Measurements from ENCODE around the gene PLOD2.

Gene PLOD2

DNA sequence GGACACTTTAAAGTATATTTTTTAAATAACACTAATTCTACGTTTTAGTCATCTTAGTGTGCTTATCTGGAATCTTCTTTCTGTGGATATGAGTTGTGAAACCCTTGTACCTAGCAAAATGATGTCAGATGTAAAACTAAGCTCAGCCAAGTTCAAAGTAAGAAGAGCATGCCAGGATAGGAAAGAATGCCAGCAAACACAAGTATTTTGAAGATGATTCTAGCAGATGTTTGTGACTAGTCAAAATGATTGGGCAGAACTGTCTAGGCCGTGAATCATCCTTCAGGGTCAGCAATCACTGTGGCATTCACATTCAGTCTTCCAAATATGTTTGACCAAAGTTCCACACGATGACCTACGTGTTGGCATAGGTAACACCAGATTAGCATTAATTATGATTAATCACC, 5.4 kb upstream of the PLOD2 start:
- DNase-seq (ENCODE audit: low read depth) = no peak

DNA sequence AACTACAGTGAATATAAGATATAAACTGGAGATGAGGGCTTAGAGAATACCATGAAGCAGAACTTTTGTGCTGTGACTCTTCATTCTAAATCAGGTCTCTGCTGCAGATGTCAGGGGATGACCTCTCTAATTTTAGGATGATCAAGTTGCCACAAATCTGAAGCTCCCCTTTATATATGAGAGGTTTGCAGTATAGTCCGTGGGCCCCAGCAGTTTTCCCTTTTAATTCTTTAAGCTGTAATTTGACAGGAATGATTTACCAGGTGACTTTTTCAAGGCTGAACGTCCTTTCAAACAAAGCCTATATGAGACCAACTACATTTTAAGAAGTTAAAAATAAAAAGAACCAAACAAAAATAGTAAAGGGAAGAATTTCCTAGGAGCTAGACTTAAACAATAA, 4.9 kb upstream of the PLOD2 start:
- DNase-seq (ENCODE audit: low read depth) = no peak

DNA sequence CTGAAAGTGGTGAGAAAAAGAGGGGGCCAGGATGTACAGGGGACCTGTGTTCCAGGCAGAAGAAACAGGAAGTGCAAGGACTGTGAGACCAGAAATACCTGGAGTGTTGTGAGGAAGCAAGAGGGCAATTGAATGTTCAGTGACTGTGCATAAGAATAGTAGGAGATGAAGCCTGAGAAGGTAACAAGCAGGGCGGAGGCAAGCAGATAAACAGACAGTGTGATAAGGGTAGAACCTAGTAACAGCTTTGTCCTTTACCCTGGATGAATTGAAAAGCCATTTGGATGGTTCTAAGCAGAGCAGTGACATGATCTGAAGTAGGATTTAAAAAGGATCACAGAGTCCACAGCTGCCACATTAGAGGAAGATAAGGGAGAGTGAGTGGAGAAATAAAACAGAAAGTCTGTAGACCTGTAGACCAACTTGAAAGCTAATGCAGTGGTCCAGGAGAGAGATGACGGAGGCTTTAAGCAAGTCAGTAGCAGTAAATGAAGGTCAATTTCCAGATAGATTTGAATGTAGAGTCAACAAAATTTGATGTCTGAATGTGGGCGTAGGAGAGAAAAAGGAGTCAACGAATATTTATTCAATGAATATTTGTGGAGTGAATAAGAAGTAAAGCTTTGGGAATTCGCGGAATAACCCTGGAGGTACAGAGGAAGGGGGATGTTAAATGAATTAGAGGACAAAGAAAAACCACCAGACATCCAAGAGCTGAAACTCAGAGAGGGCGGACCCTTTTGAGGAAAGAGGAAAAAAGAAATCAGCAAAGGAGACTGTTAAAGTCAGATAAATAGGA, 4.2 kb upstream of the PLOD2 start:
- DNase-seq (ENCODE audit: low read depth) = no peak

DNA sequence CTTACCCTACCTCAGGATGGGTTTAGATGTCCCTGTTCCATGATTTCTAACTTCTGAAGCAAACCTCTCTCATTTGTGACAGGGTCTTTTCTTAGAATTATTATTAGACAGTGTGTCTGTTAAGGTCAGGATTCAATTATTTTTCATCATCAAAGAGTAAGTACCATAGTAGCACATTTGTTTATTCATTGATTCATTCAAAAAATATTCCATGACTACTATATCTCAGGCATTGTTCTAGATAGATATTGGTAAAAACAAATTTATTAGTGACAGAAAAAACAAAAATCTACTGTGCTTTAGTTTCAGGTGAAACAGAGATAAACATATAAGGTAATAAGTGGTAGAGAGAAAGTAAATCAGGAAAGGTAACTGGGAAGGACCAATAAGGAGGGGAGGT, 3.5 kb upstream of the PLOD2 start:
- DNase-seq (ENCODE audit: low read depth) = no peak

- no peak for DNase-seq (ENCODE audit: low read depth)
These were observed 3.1 kb upstream of the PLOD2 start for GRCh38 chr3:146164071-146164470.

GRCh38 chr3:146163584-146163983, 2.6 kb upstream of the PLOD2 start:
- DNase-seq (ENCODE audit: low read depth) = no peak

DNA sequence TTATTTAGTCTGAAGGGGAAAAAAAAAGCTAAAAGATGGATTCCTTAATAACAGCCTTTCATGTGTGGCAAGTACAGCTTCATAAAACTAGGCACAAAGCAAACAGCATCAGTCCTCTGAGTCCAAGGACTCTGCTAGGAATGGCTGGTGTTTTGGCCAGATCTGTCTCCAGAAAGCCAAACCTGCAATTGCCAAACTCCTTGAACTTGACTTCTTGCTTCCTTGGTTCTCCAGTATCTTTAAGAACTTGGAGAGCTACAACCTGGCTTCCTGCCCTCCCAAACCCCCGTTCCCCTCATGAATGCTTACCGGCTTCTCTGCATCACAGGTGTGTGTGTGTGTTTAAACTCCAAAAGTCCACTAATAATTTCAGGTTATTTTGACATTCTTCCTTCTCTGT, 1.6 kb upstream of the PLOD2 start:
- no peak for DNase-seq (ENCODE audit: low read depth)

- no peak for DNase-seq (ENCODE audit: low read depth)
These were observed 649 bp upstream of the PLOD2 start for GRCh38 chr3:146161663-146162002.

GRCh38 chr3:146160321-146160963, 542 bp downstream of the PLOD2 start:
- DNase-seq (ENCODE audit: low read depth) = no peak

- DNase-seq (ENCODE audit: low read depth) = no peak
These were observed 1.2 kb downstream of the PLOD2 start for GRCh38 chr3:146159616-146160320.

DNA sequence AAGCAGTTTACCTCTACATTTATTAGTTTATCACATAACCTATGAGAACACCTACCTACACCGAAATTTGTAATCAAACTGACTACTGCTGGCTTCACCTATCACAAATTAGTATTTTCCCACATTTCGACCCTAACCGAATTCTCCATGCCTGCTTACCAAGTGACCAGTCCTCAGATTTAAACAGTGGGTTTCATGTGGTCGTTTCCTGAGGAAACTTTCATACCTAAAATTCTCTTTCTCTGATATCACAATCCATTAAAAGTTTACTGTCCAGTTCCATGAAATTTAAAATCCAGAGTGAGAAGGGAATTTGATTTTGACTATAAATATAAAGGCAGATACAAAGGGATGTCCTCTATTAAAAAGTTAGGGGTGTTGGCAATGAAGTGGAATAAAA, 1.9 kb downstream of the PLOD2 start:
- no peak for DNase-seq (ENCODE audit: low read depth)

GRCh38 chr3:146157325-146158060, 3.5 kb downstream of the PLOD2 start:
- no peak for DNase-seq (ENCODE audit: low read depth)

DNA sequence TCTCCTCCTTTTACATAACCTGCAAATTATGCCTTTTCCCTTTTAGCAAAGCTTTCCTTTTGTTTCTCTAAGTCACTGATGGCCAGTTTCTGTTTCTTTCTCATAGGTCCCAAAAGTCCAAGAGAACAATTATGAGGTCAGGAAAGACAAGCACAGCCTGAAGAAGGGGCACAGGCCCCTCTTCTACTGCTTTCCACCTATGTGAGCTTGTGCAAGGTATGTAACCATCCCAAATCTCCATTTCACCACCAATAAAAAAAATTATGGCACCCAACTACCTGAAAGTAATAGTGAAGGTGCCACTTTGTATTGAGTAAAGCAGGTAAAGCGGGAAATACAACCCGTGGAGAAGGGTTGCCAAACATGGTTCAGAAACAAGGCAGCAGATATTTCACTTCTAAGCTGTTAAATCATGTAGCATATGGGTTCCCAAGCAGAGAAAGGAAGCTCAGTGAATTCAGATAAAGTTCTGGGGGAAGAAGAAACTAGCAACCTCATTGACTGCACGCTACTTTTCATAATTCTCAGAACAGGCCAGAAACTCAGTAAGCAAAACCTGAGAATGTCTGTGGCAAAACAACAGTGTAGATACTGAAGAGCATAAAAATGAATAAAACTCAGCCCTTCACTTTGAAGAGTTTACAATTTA, 4.2 kb downstream of the PLOD2 start:
- DNase-seq (ENCODE audit: low read depth) = no peak

DNA sequence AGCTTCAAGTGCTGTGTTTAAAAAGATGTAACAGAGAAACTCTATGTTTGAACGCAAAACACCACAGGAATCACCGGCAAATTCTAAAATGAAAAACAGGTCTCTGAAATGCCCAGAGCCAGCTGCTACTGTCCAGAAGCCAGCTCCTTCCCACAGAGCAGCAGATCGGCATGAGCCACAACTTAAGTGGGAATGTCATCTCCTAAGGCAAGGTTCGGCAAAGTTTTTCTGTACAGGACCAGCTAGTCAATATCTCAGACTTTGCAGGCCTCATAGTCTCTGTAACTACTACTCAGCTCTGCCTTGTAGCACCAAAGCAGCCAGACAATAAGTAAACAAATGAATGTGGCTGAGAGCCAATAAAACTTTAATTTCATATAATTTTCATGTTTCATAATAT, 4.9 kb downstream of the PLOD2 start:
- DNase-seq (ENCODE audit: low read depth) = no peak

DNA sequence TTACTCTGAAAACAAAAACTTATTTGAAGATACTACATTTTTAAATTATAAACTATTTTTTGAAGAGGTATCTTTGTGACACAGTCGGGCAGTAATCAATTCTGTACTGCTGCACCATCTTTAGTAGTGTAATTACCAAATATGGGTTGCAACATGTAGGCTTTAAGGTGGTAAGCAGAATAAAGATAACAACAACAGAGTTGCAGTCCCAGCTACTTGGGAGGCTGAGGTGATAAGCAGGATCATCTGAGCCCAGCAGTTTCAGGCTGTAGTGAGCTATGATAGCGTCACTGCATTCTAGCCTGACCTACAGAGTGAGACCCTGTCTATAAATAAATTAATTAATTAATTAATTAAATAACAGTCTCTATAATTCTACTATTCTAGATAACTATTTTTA, 6.0 kb downstream of the PLOD2 start:
- DNase-seq (ENCODE audit: low read depth) = no peak

- DNase-seq (ENCODE audit: low read depth) = no peak
These were observed 6.7 kb downstream of the PLOD2 start for GRCh38 chr3:146154316-146154715.

DNA sequence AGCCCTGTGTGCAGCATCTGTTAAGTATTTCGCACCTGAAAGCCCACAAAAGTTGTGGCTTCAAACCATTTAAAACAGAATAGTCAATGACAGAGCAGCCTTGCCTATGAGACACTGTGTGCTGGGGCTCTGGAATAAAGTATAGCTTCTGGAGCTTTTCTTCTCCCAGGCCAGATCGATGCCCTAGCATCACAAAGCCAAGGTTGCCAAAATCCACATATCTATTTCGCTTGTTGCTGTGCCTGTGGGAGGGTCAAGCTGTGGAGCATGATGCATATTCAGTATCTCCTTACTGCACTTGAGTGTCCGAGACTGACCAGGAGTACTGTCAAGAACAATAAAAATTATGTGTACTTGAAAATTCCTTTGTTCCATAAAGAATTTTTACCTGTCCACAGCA, 7.6 kb downstream of the PLOD2 start:
- DNase-seq (ENCODE audit: low read depth) = no peak

GRCh38 chr3:146152834-146153233, 8.2 kb downstream of the PLOD2 start:
- no peak for DNase-seq (ENCODE audit: low read depth)

- DNase-seq (ENCODE audit: low read depth) = no peak
These were observed 12.5 kb downstream of the PLOD2 start for GRCh38 chr3:146148468-146148931.

DNA sequence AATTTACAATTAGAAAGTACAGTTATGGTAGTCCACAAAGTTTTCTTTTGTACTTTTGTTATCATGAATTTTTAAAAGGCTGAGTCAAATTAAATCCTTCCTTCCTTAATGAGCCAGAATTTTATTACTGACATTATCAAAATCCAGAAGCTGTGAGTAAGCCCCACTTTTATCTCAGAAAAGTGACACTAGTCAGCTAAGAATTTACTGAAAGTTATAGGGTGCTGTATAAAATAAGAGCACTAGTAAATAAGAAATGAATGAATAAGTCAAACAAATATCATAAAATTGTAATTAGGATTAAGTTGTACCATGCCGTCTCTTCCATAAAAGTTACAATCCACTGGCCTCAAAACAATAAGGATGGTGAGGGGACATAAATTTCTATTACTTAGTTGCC, 15.3 kb downstream of the PLOD2 start:
- no peak for DNase-seq (ENCODE audit: low read depth)

DNA sequence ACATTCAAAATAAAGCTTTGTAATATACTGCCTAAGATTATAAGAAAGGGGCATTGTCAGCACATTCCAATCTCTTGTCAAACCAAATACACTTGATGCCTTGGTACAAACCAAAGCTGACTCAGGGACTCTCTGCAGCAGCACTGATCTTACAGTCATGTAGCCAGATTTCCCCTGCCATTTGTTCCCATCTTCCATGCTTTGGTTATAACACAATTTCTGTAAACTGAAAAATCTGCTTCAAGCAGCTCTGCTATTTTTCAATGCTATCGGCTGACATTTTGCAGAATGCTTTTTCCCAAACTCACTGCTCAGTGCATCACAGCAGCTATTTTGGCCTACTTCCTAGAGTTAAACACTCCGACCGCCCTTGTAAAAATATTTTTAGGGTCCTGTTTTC, 18.2 kb downstream of the PLOD2 start:
- no peak for DNase-seq (ENCODE audit: low read depth)

DNA sequence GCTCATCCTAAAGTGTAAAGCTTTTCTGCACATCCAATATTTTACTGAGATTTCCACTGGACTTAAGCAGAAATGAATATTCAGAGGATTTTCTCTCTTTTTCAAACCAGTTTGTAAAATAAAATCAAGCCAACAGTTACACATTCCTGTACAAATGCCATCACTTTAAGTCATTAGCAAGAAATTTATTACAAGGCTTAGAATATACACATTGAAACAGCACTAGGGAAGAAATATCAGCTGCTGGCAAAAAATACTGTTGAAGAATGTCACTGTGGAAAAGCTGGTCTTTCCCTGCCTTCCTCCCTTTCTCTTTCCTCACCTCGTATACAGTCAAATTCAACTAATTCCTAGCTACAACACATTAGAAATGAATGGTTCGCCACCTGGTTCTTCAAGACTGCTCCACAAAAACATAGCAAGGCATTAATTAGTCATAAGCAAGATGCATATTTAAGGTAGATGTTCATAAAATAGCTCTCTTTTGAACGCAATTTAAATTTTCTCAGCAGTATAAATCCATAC, 21.3 kb downstream of the PLOD2 start:
- DNase-seq (ENCODE audit: low read depth) = no peak

Data from stimulated activated CD8-positive, alpha-beta memory T cell treated with anti-CD3 and anti-CD28 coated beads, Interleukin-12 subunit alpha, Interleukin-12 subunit beta, amount 100 ng/mL, for 1 hour (primary cell).